ENCODE data around the gene CYBC1. TPM values are rescaled to one million over a fixed set of nuclear protein-coding genes. Genes with fewer than 3 reads are reported as not detected.
"Not testable (repeated sequence)": the region's sequence is repeated elsewhere in the genome, so short reads cannot be mapped to it uniquely, and the experiment has no call there.

The CYBC1 gene
- total RNA-seq, 2 donors from 2014 or later = 58.4 to 79.0 TPM

GRCh38 chr17:82415786-82416185 lies 34.8 kb downstream of the CYBC1 start:
- TF ChIP-seq, protein P1, sequence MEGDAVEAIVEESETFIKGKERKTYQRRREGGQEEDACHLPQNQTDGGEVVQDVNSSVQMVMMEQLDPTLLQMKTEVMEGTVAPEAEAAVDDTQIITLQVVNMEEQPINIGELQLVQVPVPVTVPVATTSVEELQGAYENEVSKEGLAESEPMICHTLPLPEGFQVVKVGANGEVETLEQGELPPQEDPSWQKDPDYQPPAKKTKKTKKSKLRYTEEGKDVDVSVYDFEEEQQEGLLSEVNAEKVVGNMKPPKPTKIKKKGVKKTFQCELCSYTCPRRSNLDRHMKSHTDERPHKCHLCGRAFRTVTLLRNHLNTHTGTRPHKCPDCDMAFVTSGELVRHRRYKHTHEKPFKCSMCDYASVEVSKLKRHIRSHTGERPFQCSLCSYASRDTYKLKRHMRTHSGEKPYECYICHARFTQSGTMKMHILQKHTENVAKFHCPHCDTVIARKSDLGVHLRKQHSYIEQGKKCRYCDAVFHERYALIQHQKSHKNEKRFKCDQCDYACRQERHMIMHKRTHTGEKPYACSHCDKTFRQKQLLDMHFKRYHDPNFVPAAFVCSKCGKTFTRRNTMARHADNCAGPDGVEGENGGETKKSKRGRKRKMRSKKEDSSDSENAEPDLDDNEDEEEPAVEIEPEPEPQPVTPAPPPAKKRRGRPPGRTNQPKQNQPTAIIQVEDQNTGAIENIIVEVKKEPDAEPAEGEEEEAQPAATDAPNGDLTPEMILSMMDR (IDR thresholded peaks at IDR 0.05) = no peak
- no peaks in the 10 kb centered on the region for H3K27me3 ChIP-seq
- H3K36me3 ChIP-seq = no peaks in the 10 kb centered on the region
- DNase-seq = no peak
- H3K9me3 ChIP-seq = no peaks in the 10 kb centered on the region
- no peak overlapping the region for H3K9ac ChIP-seq (ENCODE audit: low read depth in 2 of 2, low read length in 2 of 2)
- no peaks in the 10 kb centered on the region for H3K4me1 ChIP-seq
- H3K27ac ChIP-seq = no peak overlapping the region
- intact Hi-C loops (cut with DNase I) = no loop called here
- H3K4me3 ChIP-seq = no peak overlapping the region

DNA sequence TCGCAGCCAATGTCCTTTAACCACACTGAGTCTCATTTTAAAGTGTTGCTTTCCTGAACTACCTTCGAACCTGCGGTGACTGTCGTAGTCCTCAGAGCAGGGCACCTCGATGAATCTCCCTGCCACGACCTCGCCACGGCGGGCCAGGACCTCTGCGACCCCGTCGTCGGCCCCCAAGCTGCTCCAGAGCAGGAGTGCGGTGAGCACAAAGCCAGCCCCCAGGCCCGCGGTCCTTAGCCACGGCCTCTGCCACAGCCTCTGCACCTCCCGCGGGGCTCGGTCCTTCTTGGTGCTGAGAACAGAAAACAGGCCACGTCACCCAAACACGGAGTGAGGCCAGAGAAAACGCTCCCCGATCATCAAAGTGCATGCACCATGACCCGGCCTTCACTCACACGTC lies 35.2 kb downstream of the CYBC1 start:
- Histone ChIP-seq H3K27me3 (no peaks in the 10 kb centered on the region), H3K36me3 (no peaks in the 10 kb centered on the region), H3K27ac (no peak overlapping the region), H3K4me3 (no peak overlapping the region), H3K9ac (ENCODE audit: low read depth in 2 of 2, low read length in 2 of 2) (no peak overlapping the region), H3K4me1 (no peaks in the 10 kb centered on the region), H3K9me3 (no peaks in the 10 kb centered on the region)
- intact Hi-C loops (cut with DNase I) = no loop called here
- TF ChIP-seq, protein P1 (IDR thresholded peaks at IDR 0.05) = no peak
- no peak for DNase-seq

DNA sequence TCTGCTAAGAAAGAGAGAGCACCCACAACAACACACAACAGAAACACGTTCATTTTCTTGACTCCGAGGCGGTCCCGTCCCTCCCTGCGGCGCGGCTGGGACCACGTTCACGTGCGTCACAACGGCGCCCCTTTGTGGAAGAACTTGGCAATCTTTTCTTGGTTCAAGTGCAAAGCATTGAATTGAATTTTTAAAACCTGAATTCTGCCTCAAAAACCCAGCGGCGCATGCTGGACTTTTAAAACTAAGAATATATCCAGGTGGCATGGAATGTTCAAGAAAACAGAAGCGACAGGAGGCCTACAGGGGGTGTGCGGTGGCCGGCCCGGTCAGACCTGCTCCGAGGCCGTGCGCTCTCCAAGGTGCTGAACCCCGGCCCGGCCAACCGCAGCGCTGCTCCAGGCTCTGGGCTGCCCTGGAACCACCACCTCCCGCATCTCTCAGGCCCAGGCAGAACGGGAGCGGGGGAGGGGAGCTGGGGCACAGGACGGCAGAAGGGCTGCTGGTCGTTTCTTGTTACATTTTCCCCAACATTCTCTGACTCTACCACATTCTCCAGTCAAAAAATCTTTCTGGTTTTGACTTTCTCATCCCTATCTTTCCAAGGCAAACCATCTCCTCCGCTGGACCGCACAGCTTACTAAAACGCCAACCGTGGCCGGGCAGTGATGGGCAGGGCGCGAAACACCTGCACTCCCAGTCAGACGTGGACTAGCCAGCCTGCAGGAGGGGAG lies 35.8 kb downstream of the CYBC1 start:
- H3K4me1 ChIP-seq = no peaks in the 10 kb centered on the region
- peak; percentile 69 for DNase-seq
- TF ChIP-seq, protein P1 (IDR thresholded peaks at IDR 0.05) = peak; percentile 69
- H3K27me3 ChIP-seq = no peaks in the 10 kb centered on the region
- intact Hi-C loops (cut with DNase I) = loop anchor here (1.0 kb wide), 1 partner anchor 63 kb away; no protein-coding TSS in a partner anchor
- H3K9me3 ChIP-seq = no peaks in the 10 kb centered on the region
- no peak overlapping the region for H3K9ac ChIP-seq (ENCODE audit: low read depth in 2 of 2, low read length in 2 of 2)
- no peaks in the 10 kb centered on the region for H3K36me3 ChIP-seq
- no peak overlapping the region for H3K27ac ChIP-seq
- H3K4me3 ChIP-seq = no peak overlapping the region

- DNase-seq = no peak
- no peaks in the 10 kb centered on the region for H3K9me3 ChIP-seq
- H3K27ac ChIP-seq = no peak overlapping the region
- H3K36me3 ChIP-seq = no peaks in the 10 kb centered on the region
- H3K9ac ChIP-seq (ENCODE audit: low read depth in 2 of 2, low read length in 2 of 2) = no peak overlapping the region
- no peaks in the 10 kb centered on the region for H3K4me1 ChIP-seq
- TF ChIP-seq, protein P1 (IDR thresholded peaks at IDR 0.05) = no peak
- intact Hi-C loops (cut with DNase I) = no loop called here
- no peaks in the 10 kb centered on the region for H3K27me3 ChIP-seq
- H3K4me3 ChIP-seq = no peak overlapping the region
These were observed 37.7 kb downstream of the CYBC1 start for GRCh38 chr17:82412535-82413520.

DNA sequence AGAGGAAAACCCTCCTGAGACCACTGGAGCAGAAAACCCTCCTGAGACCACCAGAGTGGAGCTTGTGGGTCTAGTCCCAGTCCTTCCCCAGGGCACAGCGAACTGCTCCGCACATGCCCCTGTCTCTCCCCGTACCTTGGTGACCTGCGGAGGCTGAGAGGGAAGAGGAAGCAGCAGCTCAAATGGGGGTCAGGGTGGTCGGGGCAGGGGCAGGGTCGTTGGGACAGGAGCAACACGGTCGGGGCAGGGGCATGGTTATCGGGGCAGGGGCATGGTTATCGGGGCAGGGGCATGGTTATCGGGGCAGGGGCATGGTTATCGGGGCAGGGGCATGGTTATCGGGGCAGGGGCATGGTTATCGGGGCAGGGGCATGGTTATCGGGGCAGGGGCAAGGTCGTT lies 38.5 kb downstream of the CYBC1 start:
- H3K27me3 ChIP-seq; H3K9ac ChIP-seq (ENCODE audit: low read depth in 2 of 2, low read length in 2 of 2); H3K36me3 ChIP-seq; H3K9me3 ChIP-seq; intact Hi-C loops (cut with DNase I); H3K27ac ChIP-seq; DNase-seq; H3K4me1 ChIP-seq; H3K4me3 ChIP-seq: not testable (repeated sequence)
